ENCODE data around the gene TRIM8.

DNA sequence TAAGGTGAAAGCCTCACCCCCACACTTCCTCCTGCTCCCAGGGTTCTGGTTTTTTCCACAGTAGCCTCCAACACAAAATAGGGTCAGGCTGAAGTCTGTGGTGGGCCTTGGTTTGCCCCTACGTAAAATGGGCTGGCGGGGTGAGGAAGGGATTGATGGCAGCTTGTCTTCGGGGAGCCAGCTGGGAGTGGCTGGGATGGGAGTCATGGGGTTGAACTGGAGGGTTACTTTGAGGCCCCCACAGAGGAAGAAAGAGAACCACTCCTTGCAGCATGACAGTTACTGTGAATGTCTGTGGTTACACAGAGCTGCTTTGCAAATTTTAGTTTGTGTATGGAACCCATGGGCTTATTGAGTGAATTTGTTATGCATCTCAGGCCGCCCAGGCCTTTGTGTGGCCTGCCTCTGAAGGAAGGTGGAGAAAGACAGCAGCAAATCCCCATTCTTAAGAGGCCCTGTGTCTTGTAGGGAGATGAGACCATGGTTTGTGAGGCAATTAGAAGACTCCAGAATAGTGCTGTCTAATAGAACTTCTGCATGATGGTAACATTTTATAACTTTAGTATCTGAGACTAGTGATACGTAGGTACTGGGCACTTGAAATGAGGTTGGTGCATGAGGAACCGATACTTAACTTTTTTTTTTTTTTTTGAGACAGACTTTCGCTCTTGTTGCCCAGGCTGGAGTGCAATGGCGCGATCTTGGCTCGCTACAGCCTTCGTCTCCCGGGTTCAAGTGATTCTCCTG lies 8.1 kb downstream of the TRIM8 start:
- TF ChIP-seq CTCF (conservative IDR thresholded peaks at IDR 0.05) (no peak), EZH2 (IDR thresholded peaks at IDR 0.05; ENCODE audit: low read depth) (no peak)
